H1 (cell line): Measurements from ENCODE around the gene PIAS4. TPM values are rescaled to one million over a fixed set of nuclear protein-coding genes. Genes with fewer than 3 reads are reported as not detected.

ENCODE experiments used
- CTCF ChIA-PET: fragments of 300-600 bp; sonication (Branson Sonifier 250); formaldehyde crosslinking; loops from one replicate; lab custom pipeline; 2021; ENCODE audit not compliant: partially characterized antibody; lab: Charles Lee
- POLR2A ChIA-PET: fragments of 300-600 bp; sonication (Branson Sonifier 250); formaldehyde crosslinking; loops from one replicate; lab custom pipeline; 2021; ENCODE audit warnings: inconsistent platforms; ENCODE audit not compliant: partially characterized antibody; lab: Charles Lee
- DNase-seq, 2 experiments: peaks; one replicate each; pipeline versions ENCODE4 v3.0.0 to v3.0.0-alpha.2; 2010 to 2022; ENCODE audit warnings: low spot score in 2 of 2, low read depth in 1 of 2, mixed read lengths in 1 of 2
- FAIRE-seq: peaks from 2 replicates; lab custom pipeline; 2011; peaks lifted over from hg19 to GRCh38; lab: Jason Lieb, UNC
- H2AFZ ChIP-seq: 2 replicates; pipeline ENCODE4 v1.8.1; 2012; ENCODE audit warnings: low read length, inconsistent platforms
- H2AK5ac ChIP-seq: 2 replicates; pipeline ENCODE4 v1.6.1; 2013; ENCODE audit warnings: low read depth, low read length
- H2BK120ac ChIP-seq: replicated peaks from 2 replicates; pipeline ENCODE3; 2013; ENCODE audit warnings: low read depth, low read length, inconsistent platforms
- H2BK12ac ChIP-seq: 2 replicates; pipeline ENCODE4 v1.6.1; 2013; ENCODE audit warnings: low read depth, low read length
- H2BK15ac ChIP-seq: 2 replicates; pipeline ENCODE4 v1.6.1; 2013; ENCODE audit warnings: low read length
- H2BK20ac ChIP-seq: 2 replicates; pipeline ENCODE4 v1.6.1; 2013; ENCODE audit warnings: low read length
- H2BK5ac ChIP-seq: 2 replicates; pipeline ENCODE4 v1.6.1; 2013; ENCODE audit warnings: low read depth, low read length
- H3K14ac ChIP-seq: 2 replicates; pipeline ENCODE4 v1.6.1; 2013; ENCODE audit warnings: inconsistent platforms; ENCODE audit not compliant: insufficient read length
- H3K18ac ChIP-seq: 2 replicates; pipeline ENCODE4 v1.6.1; 2013; ENCODE audit warnings: low read length; ENCODE audit errors: extremely low read depth
- H3K23ac ChIP-seq: 2 replicates; pipeline ENCODE4 v1.6.1; 2013; ENCODE audit warnings: inconsistent platforms; ENCODE audit not compliant: insufficient read length
- H3K23me2 ChIP-seq: 2 replicates; pipeline ENCODE4 v1.6.1; 2013; ENCODE audit warnings: low read depth, low read length
- H3K27ac ChIP-seq: 2 replicates; pipeline ENCODE4 v1.6.1; 2011; ENCODE audit warnings: low read depth, low read length, inconsistent platforms
- H3K27me3 ChIP-seq, 4 experiments: replicated peaks in 1 of 4; 1 replicate in 1 of 4; 2 replicates in 3 of 4; pipeline versions ENCODE4 v1.6.1 to v1.8.1; 2011 to 2013; ENCODE audit warnings: low read length in 3 of 4, mild to moderate bottlenecking in 3 of 4, inconsistent platforms in 2 of 4, mixed read lengths in 2 of 4, moderate library complexity in 1 of 4; ENCODE audit not compliant: control insufficient read depth in 3 of 4, insufficient read depth in 3 of 4; ENCODE audit errors: extremely low read depth in 1 of 4
- H3K36me3 ChIP-seq, 4 experiments: 2 replicates each; pipeline versions ENCODE4 v1.6.1 to v1.8.1; 2011 to 2013; ENCODE audit warnings: mild to moderate bottlenecking in 4 of 4, low read length in 3 of 4, moderate library complexity in 2 of 4, control low read depth in 1 of 4, inconsistent platforms in 1 of 4; ENCODE audit not compliant: insufficient read depth in 4 of 4, control insufficient read depth in 2 of 4
- H3K4ac ChIP-seq: replicated peaks from 2 replicates; pipeline ENCODE3; 2013; ENCODE audit warnings: low read length, low read depth, mixed read lengths, inconsistent platforms; ENCODE audit not compliant: insufficient read length
- H3K4me1 ChIP-seq, 4 experiments: replicated peaks in 1 of 4; 1 replicate in 1 of 4; 2 replicates in 3 of 4; pipeline versions ENCODE4 v1.6.1 to v1.8.1; 2011 to 2013; ENCODE audit warnings: low read length in 3 of 4, inconsistent platforms in 2 of 4, mixed read lengths in 1 of 4; ENCODE audit not compliant: insufficient read depth in 4 of 4, control insufficient read depth in 3 of 4
- H3K4me2 ChIP-seq, 2 experiments: 2 replicates each; pipeline versions ENCODE4 v1.6.1 to v1.8.1; 2011 to 2013; ENCODE audit warnings: low read depth in 2 of 2, low read length in 2 of 2, control low read depth in 1 of 2, inconsistent platforms in 1 of 2, mild to moderate bottlenecking in 1 of 2; ENCODE audit not compliant: insufficient read depth in 1 of 2
- H3K4me3 ChIP-seq, 4 experiments: fragments of 200-600, 300-600 bp in 1 of 4; sonication (generic), shearing (Covaris generic), sonication (Bioruptor Twin) in 1 of 4; 2 replicates each; pipeline versions ENCODE4 v1.5.1 to v1.8.1; 2011 to 2016; ENCODE audit warnings: low read length in 4 of 4, low read depth in 3 of 4, control low read depth in 2 of 4, inconsistent platforms in 2 of 4, mild to moderate bottlenecking in 2 of 4, mixed read lengths in 1 of 4, moderate library complexity in 1 of 4; ENCODE audit not compliant: insufficient read depth in 2 of 4; ENCODE audit errors: extremely low read depth in 1 of 4
- H3K56ac ChIP-seq: replicated peaks from 2 replicates; pipeline ENCODE3; 2013; ENCODE audit warnings: low read depth, mild to moderate bottlenecking, mixed read lengths, low read length, inconsistent platforms; ENCODE audit not compliant: insufficient read length
- H3K79me1 ChIP-seq: 2 replicates; pipeline ENCODE4 v1.6.1; 2013; ENCODE audit warnings: low read depth, low read length, control low read depth
- H3K79me2 ChIP-seq, 2 experiments: 2 replicates each; pipeline versions ENCODE4 v1.6.1 to v1.8.1; 2012 to 2013; ENCODE audit warnings: low read length in 2 of 2, mild to moderate bottlenecking in 2 of 2, inconsistent platforms in 1 of 2; ENCODE audit not compliant: insufficient read depth in 2 of 2, control insufficient read depth in 1 of 2
- H3K9ac ChIP-seq, 4 experiments: replicated peaks in 1 of 4; 1 replicate in 1 of 4; 2 replicates in 3 of 4; pipeline versions ENCODE4 v1.6.1 to v1.8.1; 2011 to 2013; ENCODE audit warnings: low read depth in 3 of 4, low read length in 3 of 4, control low read depth in 2 of 4, mild to moderate bottlenecking in 2 of 4, moderate library complexity in 2 of 4, inconsistent platforms in 1 of 4; ENCODE audit errors: extremely low read depth in 1 of 4
- H3K9me3 ChIP-seq, 2 experiments: 2 replicates each; pipeline versions ENCODE4 v1.6.1 to v1.8.1; 2012 to 2013; ENCODE audit warnings: mild to moderate bottlenecking in 2 of 2, moderate library complexity in 2 of 2, control low read depth in 1 of 2, inconsistent platforms in 1 of 2, low read depth in 1 of 2, low read length in 1 of 2, mixed read lengths in 1 of 2; ENCODE audit not compliant: insufficient read depth in 2 of 2
- H4K20me1 ChIP-seq, 2 experiments: replicated peaks in 1 of 2; 2 replicates each; pipeline versions ENCODE3 to v1.8.1; 2011 to 2013; ENCODE audit warnings: inconsistent platforms in 2 of 2, low read length in 2 of 2, mild to moderate bottlenecking in 1 of 2; ENCODE audit not compliant: insufficient read depth in 2 of 2, control insufficient read depth in 1 of 2
- H4K5ac ChIP-seq: 2 replicates; pipeline ENCODE4 v1.6.1; 2013; ENCODE audit warnings: low read length, low read depth, mixed read lengths, inconsistent platforms; ENCODE audit not compliant: insufficient read length
- H4K8ac ChIP-seq: 2 replicates; pipeline ENCODE4 v1.8.0; 2013; ENCODE audit warnings: mild to moderate bottlenecking, moderate library complexity, low read length, inconsistent platforms; ENCODE audit not compliant: insufficient read depth; ENCODE audit errors: extremely low read depth
- H4K91ac ChIP-seq: replicated peaks from 2 replicates; pipeline ENCODE3; 2013; ENCODE audit warnings: low read length, mixed read lengths, inconsistent platforms; ENCODE audit not compliant: insufficient read length
- CHD2 ChIP-seq: IDR thresholded peaks from 2 replicates; pipeline ENCODE4 v1.6.1; 2012; ENCODE audit warnings: low read length, improper control_type of control experiment
- HDAC2 ChIP-seq, 2 experiments: fragments of 300-600 bp in 1 of 2; sonication (generic) in 1 of 2; IDR thresholded peaks; 2 replicates each; pipeline ENCODE4 v1.6.1; 2011 to 2012; ENCODE audit warnings: low read depth in 2 of 2, low read length in 2 of 2, mild to moderate bottlenecking in 2 of 2, moderate library complexity in 2 of 2, borderline replicate concordance in 1 of 2, inconsistent platforms in 1 of 2
- KDM1A ChIP-seq: fragments of 200-600, 300-600 bp; sonication (generic); IDR thresholded peaks from 2 replicates; pipeline ENCODE4 v1.7.1; 2016; ENCODE audit warnings: mild to moderate bottlenecking, low read length, borderline replicate concordance
- SUZ12 ChIP-seq: fragments of 200-600 bp; sonication (generic); IDR thresholded peaks from 2 replicates; pipeline ENCODE4 v1.6.1; 2012; ENCODE audit warnings: mild to moderate bottlenecking, inconsistent platforms, low read length, moderate library complexity, mixed read lengths
- WGBS, 2 experiments: shearing (Covaris generic) in 1 of 2; methylation state at CpG; one replicate each; pipeline versions ENCODE4 v1.1.6 to v1.1.7; 2013 to 2015; ENCODE audit warnings: low lambda C conversion rate in 2 of 2, mixed read lengths in 2 of 2, inconsistent platforms in 1 of 2, low coverage in 1 of 2, missing lambda C conversion rate in 1 of 2; ENCODE audit not compliant: insufficient replicate concordance in 2 of 2, insufficient coverage in 1 of 2, insufficient read length in 1 of 2; ENCODE audit errors: extremely low coverage in 1 of 2, missing lambda C conversion rate in 1 of 2; 5-methylcytosine and 5-hydroxymethylcytosine counted together
- polyA plus RNA-seq, 7 experiments: library from polyadenylated mRNA; depleted of rRNA in 3 of 7; stranded (reverse) in 5 of 7; unstranded in 2 of 7; fragments of >200 nt in 5 of 7; fragments of 200-250 nt in 2 of 7; gene quantifications; 1 replicate in 5 of 7; 2 replicates in 1 of 7; 4 replicates in 1 of 7; pipeline versions ENCODE4 v1.2.1 to v1.2.3, GENCODE V29; 2011 to 2013; ENCODE audit warnings: missing spikeins in 2 of 7, mixed read lengths in 2 of 7
- total RNA-seq: library from RNA; stranded (reverse); fragmentation: NEBNext Ultra II Directional; extraction: Animal tissue kit (Norgen Biotek cat#: 25700); gene quantifications from 2 replicates; pipeline ENCODE4 v1.2.1, GENCODE V29; 2021

The PIAS4 gene
- total and polyA plus RNA-seq, 2 of the 8 experiments (the other 6 are each of a cell fraction or from before 2014, with no cell fraction given): 30.2 to 51.4 TPM

DNA sequence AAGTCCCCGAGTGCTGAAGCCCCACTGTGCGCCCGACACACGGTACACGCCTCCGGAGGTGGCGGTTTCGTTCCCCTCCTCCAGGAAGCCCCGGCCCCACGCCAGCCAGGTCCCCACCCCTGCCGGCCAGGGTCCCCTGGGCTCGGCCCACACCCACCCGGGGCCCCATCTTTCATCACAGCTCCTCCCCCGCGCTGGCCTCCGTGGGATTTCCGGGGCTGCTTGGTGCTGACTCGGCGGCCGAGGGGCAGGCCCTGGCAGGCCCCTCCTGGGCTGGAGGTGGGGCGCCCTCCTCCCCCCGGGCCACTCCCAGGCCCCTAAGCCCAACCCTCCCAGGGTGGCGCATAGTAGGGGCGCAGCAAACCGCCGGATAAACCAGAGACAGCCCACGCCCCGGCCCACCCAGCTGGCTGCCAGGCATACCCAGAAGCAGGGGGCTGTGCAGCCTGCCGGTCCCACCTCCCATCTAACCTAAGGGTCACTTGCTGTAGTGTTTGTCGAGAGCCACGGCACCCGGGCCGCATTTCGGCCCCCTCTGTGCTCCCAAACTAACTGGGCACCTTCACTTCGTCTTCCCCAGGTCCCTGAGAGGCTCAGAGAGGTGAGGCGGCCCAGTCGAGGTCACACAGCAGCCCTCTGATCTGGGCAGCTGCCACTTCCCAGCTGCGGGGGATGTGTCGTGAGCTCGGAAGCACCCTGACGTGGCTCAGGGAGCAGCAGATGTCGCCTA, 52.5 kb downstream of the PIAS4 start:
- Histone ChIP-seq H3K4me1 (peaks cover 0 to 39% (median 20%) of the 10 kb centered on the region in 4 experiments; a peak in 5 of 7 replicates), H4K91ac (peak overlapping the region; percentile 53), H3K9me3 (no peaks in the 10 kb centered on the region), H3K9ac (no peak overlapping the region), H3K14ac (no peak overlapping the region), H3K36me3 (peaks cover 0 to 2% (median 0%) of the 10 kb centered on the region in 4 experiments; a peak in 2 of 8 replicates), H3K4ac (no peak overlapping the region), H4K8ac (peak overlapping the region; percentile 73; the same call in 1 of the 2 replicates), H3K23me2 (peaks cover 4% of the 10 kb centered on the region; the same call in 1 of the 2 replicates), H3K4me3 (no peak overlapping the region), H2AFZ (no peak overlapping the region), H3K56ac (no peak overlapping the region), H2BK20ac (no peak overlapping the region), H3K79me1 (peaks cover 15% of the 10 kb centered on the region), H3K4me2 (0 out of 4 replicates have a peak overlapping the region, but pooled peaks of 1 of the 2 experiments have one; percentile 14), H2BK120ac (no peak overlapping the region), H3K23ac (no peak overlapping the region), H2BK15ac (no peak overlapping the region), H3K79me2 (peaks cover 28 to 85% of the 10 kb centered on the region in 2 experiments; a peak in 3 of 4 replicates), H3K18ac (peak overlapping the region; percentile 78), H2AK5ac (no peak overlapping the region), H4K5ac (no peak overlapping the region), H4K20me1 (peaks cover 40 to 44% of the 10 kb centered on the region in 2 experiments), H3K27me3 (no peaks in the 10 kb centered on the region), H2BK5ac (peak overlapping the region; percentile 71; the same call in 1 of the 2 replicates), H2BK12ac (peak overlapping the region; percentile 68; the same call in 1 of the 2 replicates), H3K27ac (no peak overlapping the region)
- peak; percentile 54; the same call in 1 of the 2 replicates for TF ChIP-seq KDM1A
- TF ChIP-seq HDAC2 (IDR thresholded peaks at IDR 0.05; ENCODE audit: borderline replicate concordance in 1 of 2, low read depth in 2 of 2, low read length in 2 of 2): 0 out of 4 replicates have a peak, but pooled peaks of 1 of the 2 experiments have one; percentile 53
- no peak for TF ChIP-seq SUZ12
- no peak for TF ChIP-seq CHD2
- no peak for FAIRE-seq
- WGBS, 2 experiments: 84% methylated on average over 25 of the region's 42 CpGs; no CpG with 5 or more reads in 1 of the 2 experiments
- no peak for DNase-seq
- ChIA-PET CTCF (interaction anchor here (1.7 kb wide), 1 partner anchor 58 kb away, joined by 4 read pairs; no protein-coding TSS in a partner anchor), POLR2A (interaction anchor here (0.7 to 2.7 kb wide), 6 partner anchors 12 to 76 kb away, joined by 3 to 10 read pairs (median 5); partner anchors contain the start of gene EEF2)
